NB4 (cell line): ENCODE results near the gene CLIP4.

Source experiments
- DNase-seq: peaks from one replicate; pipeline ENCODE4 v3.0.0; 2010; ENCODE audit warnings: low read depth
- H3K4me3 ChIP-seq: one replicate; pipeline ENCODE4 v1.5.1; 2011; ENCODE audit warnings: mild to moderate bottlenecking, low read depth, low read length, moderate library complexity
- CTCF ChIP-seq: IDR thresholded peaks from one replicate; pipeline ENCODE4 v1.5.1; 2012; ENCODE audit warnings: low read depth, low read length
- MAX ChIP-seq: IDR thresholded peaks from 2 replicates; pipeline ENCODE4 v1.6.1; 2011; ENCODE audit warnings: low read depth, low read length
- MYC ChIP-seq: IDR thresholded peaks from 2 replicates; pipeline ENCODE4 v1.6.1; 2011; ENCODE audit warnings: low read depth, low read length
- POLR2A ChIP-seq: IDR thresholded peaks from 2 replicates; pipeline ENCODE4 v1.6.1; 2011; ENCODE audit warnings: mild to moderate bottlenecking; ENCODE audit not compliant: insufficient read length; ENCODE audit errors: extremely low read depth

CLIP4 gene

GRCh38 chr2:29108225-29108624 lies 7.0 kb upstream of the CLIP4 start:
- no peak overlapping the region for H3K4me3 ChIP-seq
- TF ChIP-seq MAX (no peak), MYC (no peak), CTCF (no peak), POLR2A (no peak)
- DNase-seq = no peak

GRCh38 chr2:29109246-29109645 lies 6.0 kb upstream of the CLIP4 start:
- H3K4me3 ChIP-seq = no peak overlapping the region
- no peak for DNase-seq
- TF ChIP-seq MAX (no peak), POLR2A (no peak), CTCF (no peak), MYC (no peak)

GRCh38 chr2:29110916-29111535 lies 4.2 kb upstream of the CLIP4 start:
- TF ChIP-seq CTCF = no peak
- no peak for TF ChIP-seq MYC
- no peak for TF ChIP-seq MAX
- no peak for TF ChIP-seq POLR2A
- no peak overlapping the region for H3K4me3 ChIP-seq
- no peak for DNase-seq

- no peak for TF ChIP-seq MYC
- no peak for TF ChIP-seq CTCF
- no peak for TF ChIP-seq MAX
- TF ChIP-seq POLR2A = no peak
Measured at GRCh38 chr2:29112379-29112778, 2.8 kb upstream of the CLIP4 start.

GRCh38 chr2:29113027-29113686 lies 2.1 kb upstream of the CLIP4 start:
- no peak overlapping the region for H3K4me3 ChIP-seq
- DNase-seq = no peak
- TF ChIP-seq POLR2A (no peak), MAX (no peak), MYC (no peak), CTCF (no peak)

More at GRCh38 chr2:29112379-29112778, 2.8 kb upstream of the CLIP4 start:
- no peak for DNase-seq
- H3K4me3 ChIP-seq = no peak overlapping the region
